Measurements from ENCODE around the gene ASAP3.

DNA sequence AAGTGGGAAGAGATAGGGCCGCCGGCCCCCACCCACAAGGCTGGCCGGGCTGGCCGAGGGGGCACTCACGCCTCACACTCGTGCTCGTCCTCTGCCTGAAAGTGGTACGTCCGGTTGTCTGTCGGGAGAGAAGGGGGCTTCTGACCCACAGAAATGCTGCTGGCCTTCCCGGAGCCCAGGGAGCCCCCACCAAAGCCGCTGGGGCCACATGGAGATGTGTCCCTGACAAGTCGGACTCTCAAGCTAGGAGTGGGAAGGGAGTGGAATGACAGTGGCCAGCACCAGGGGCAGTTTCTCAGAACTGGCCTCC lies 46.7 kb downstream of the ASAP3 start:
- TF ChIP-seq, protein P1, sequence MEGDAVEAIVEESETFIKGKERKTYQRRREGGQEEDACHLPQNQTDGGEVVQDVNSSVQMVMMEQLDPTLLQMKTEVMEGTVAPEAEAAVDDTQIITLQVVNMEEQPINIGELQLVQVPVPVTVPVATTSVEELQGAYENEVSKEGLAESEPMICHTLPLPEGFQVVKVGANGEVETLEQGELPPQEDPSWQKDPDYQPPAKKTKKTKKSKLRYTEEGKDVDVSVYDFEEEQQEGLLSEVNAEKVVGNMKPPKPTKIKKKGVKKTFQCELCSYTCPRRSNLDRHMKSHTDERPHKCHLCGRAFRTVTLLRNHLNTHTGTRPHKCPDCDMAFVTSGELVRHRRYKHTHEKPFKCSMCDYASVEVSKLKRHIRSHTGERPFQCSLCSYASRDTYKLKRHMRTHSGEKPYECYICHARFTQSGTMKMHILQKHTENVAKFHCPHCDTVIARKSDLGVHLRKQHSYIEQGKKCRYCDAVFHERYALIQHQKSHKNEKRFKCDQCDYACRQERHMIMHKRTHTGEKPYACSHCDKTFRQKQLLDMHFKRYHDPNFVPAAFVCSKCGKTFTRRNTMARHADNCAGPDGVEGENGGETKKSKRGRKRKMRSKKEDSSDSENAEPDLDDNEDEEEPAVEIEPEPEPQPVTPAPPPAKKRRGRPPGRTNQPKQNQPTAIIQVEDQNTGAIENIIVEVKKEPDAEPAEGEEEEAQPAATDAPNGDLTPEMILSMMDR (IDR thresholded peaks at IDR 0.05): no peak
- TF ChIP-seq POLR2A (IDR thresholded peaks at IDR 0.05): no peak
